ENCODE data around the gene PPCS.
A peak's percentile ranks its signal among the peaks of the same experiment; 100 is the strongest.
"Not testable (repeated sequence)": the region's sequence is repeated elsewhere in the genome, so short reads cannot be mapped to it uniquely, and the experiment has no call there.

PPCS gene

GRCh38 chr1:42453386-42453785 lies 3.0 kb upstream of the PPCS start:
- DNase-seq, result no peak

GRCh38 chr1:42454403-42454802 lies 1.9 kb upstream of the PPCS start:
- DNase-seq, result no peak

- DNase-seq, result no peak
These were observed 379 bp downstream of the PPCS start for GRCh38 chr1:42456754-42457089.

GRCh38 chr1:42461196-42461595 lies 4.9 kb downstream of the PPCS start:
- no peak for DNase-seq

GRCh38 chr1:42462828-42463763 lies 6.8 kb downstream of the PPCS start, which contains the start of gene CCDC30:
CCDC30 (plus strand) TSS chr1:42463286; CDS start chr1:42480552, 17,266 bp downstream.
- DNase-seq, result peak; percentile 99

GRCh38 chr1:42463921-42464320 lies 7.6 kb downstream of the PPCS start:
- no peak for DNase-seq

GRCh38 chr1:42466030-42466429 lies 9.7 kb downstream of the PPCS start:
- no peak for DNase-seq

GRCh38 chr1:42469727-42470126 lies 13.4 kb downstream of the PPCS start:
- no peak for DNase-seq

GRCh38 chr1:42476605-42477004 lies 20.3 kb downstream of the PPCS start:
- DNase-seq, result no peak

- not testable (repeated sequence) for DNase-seq
These were observed 21.0 kb downstream of the PPCS start for GRCh38 chr1:42477354-42477753.

GRCh38 chr1:42477775-42478174 lies 21.4 kb downstream of the PPCS start:
- DNase-seq, result no peak

GRCh38 chr1:42479621-42480020 lies 23.3 kb downstream of the PPCS start:
- no peak for DNase-seq

GRCh38 chr1:42480921-42481320 lies 24.6 kb downstream of the PPCS start:
- DNase-seq, result no peak

- no peak for DNase-seq
These were observed 26.4 kb downstream of the PPCS start for GRCh38 chr1:42482635-42483153.

GRCh38 chr1:42484382-42484781 lies 28.0 kb downstream of the PPCS start:
- no peak for DNase-seq

- DNase-seq, result no peak
These were observed 33.9 kb downstream of the PPCS start for GRCh38 chr1:42490237-42490636.

GRCh38 chr1:42502031-42502430 lies 45.7 kb downstream of the PPCS start:
- not testable (repeated sequence) for DNase-seq

- DNase-seq, result no peak
These were observed 48.3 kb downstream of the PPCS start for GRCh38 chr1:42504535-42505128.

- DNase-seq, result no peak
These were observed 50.2 kb downstream of the PPCS start for GRCh38 chr1:42506576-42506975.
